ENCODE measurements around the gene KARS1.

The KARS1 gene

GRCh38 chr16:75579281-75579834 lies 68.1 kb downstream of the KARS1 start:
- no peak for DNase-seq (ENCODE audit: low spot score)

GRCh38 chr16:75578725-75579124 lies 68.7 kb downstream of the KARS1 start:
- no peak for DNase-seq (ENCODE audit: low spot score)

- DNase-seq (ENCODE audit: low spot score): no peak
These were observed 69.3 kb downstream of the KARS1 start for GRCh38 chr16:75578212-75578611.

Data from globus pallidus (tissue), 1 donor.